IPS-NIHi7 (cell line): ENCODE data around the gene CHKA.

Experiments used
- DNase-seq: peaks from one replicate; pipeline ENCODE4 v3.0.0; 2012; ENCODE audit warnings: mixed read lengths; ENCODE audit errors: extremely low spot score

The CHKA gene

GRCh38 chr11:68047437-68048290, 73.5 kb downstream of the CHKA start:
- no peak for DNase-seq

DNA sequence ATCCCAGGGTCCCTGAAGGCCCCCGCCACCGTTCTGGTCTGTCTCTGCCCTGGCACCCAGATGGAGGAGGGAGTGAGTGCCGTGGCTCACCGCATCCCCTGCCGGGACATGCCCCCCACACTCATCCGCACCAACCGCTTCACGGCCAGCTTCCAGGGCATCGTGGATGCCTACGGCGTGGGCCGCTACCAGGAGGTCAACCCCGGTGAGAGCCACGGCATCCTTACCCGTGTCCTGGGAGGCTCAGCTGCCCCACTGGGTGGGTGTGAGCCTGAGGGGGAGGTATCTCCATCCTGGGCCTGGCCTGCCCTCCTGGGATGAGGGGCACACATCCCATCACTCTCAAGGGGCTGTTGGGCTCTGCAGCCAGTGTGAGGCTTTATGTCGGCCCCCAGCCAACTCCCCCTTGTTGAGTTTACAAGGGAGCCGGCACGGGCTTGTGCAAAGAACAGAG, 76.3 kb downstream of the CHKA start:
- DNase-seq: no peak

DNA sequence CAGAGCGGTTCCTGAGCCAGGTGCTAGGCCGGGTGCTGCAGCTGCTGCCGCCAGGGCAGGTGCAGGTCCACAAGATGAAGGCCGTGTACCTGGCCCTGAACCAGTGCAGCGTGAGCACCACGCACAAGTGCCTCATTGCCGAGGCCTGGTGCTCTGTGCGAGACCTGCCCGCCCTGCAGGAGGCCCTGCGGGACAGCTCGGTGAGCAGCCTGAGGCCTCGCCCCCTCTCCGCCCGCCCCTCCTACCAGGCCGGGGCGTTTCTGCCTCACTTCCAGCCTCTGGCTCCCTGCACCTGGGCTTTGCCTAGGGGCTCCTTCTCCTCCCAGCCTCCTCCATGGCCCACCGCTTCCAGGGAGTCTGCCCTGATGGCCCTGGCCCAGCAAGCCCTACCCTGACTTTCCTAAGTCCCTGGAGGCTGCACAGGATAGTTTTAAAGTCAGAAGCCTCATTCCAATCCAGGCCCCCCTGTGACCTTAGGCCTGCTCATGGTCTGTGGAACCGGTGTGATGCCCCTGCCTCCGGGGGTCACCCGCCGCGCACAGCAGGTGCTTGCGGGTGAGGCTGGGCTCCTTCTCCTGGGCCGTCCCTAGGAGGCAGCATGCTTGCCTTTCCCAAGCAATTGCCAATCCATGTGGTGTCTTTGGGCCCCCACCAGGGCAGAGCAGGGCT, 76.9 kb downstream of the CHKA start:
- peak; percentile 48 for DNase-seq

DNA sequence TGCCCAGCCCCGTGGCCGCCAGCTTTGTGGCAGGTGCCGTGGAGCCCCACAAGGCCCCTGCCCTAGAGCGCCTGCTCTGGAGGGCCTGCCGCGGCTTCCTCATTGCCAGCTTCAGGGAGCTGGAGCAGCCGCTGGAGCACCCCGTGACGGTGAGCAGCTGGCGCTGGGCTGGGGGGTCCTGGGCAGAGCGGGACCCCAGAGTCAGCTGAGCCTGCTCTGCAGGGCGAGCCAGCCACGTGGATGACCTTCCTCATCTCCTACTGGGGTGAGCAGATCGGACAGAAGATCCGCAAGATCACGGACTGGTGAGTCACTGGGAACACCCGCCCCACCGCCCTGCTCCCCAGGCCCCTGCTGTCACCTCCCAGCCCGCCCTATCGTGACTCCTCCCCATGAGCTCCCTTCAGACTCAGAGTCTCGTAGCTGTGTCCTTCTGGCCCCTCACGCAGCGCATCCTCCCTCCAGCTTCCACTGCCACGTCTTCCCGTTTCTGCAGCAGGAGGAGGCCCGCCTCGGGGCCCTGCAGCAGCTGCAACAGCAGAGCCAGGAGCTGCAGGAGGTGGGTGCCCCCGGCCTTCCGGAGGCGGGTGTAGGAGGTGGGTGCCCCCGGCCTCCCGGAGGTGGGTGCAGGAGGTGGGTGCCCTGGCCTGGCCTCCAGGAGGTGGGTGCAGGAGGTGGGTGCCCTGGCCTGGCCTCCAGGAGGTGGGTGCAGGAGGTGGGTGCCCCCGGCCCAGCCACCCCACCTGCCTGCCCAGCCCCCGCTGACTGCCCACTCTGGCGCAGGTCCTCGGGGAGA, 77.6 kb downstream of the CHKA start:
- peak; percentile 52 for DNase-seq

DNA sequence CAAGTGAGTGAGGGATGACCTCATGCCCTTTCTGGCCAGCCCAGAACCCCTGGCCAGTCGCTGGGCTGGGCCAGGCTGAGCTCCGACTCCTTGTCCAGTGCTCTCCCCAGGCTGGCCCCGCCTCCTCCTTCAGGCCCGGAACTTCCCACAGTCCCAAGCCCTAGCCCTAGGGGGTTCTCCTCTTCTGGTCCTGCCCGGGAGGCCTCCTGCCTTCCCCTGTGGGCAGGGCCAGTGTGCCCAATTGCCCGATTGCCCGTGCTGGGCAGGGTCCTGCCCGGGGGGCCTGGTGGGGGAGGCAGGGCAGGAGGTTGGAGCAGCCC, 78.2 kb downstream of the CHKA start:
- no peak for DNase-seq

- DNase-seq: no peak
Measured at GRCh38 chr11:68042219-68043028, 78.8 kb downstream of the CHKA start.

DNA sequence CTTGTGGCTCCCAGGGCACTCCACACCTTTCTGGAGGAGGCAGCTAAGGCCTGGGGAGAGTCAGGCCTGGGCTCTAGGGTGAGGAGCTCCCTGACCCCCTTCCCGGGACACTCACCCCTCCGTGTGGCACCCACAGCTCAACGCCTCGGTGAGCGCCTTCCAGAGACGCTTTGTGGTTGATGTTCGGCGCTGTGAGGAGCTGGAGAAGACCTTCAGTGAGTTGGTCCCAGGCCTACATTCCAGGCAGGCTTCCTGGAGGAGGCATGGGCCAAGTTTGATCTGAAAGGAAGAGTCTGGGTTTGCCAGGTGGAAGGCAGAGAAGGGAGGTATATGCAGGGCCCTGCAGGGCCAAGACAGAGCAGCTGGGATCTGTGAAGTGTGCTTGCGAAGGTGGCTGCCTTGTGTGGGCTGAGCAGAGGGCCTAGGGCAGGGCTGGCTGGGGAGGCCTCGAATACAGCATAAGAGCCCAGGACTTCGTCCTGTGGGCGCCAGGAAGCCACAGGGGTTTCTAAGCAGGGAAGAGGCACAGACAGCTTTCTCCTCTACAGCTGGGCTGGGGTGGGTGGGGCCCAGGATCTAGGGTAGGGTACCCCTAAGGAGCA, 79.5 kb downstream of the CHKA start:
- no peak for DNase-seq

GRCh38 chr11:68040957-68041591, 80.1 kb downstream of the CHKA start:
- no peak for DNase-seq

- peak; percentile 80 for DNase-seq
Measured at GRCh38 chr11:68040101-68040956, 80.9 kb downstream of the CHKA start.

GRCh38 chr11:68039526-68040086, 81.6 kb downstream of the CHKA start:
- DNase-seq: peak; percentile 24

GRCh38 chr11:68038718-68039525, 82.3 kb downstream of the CHKA start, which contains the start of gene TCIRG1:
TCIRG1 (plus strand) TSS chr11:68039025; CDS start chr11:68041272, 2,247 bp downstream.
- peak; percentile 95 for DNase-seq

DNA sequence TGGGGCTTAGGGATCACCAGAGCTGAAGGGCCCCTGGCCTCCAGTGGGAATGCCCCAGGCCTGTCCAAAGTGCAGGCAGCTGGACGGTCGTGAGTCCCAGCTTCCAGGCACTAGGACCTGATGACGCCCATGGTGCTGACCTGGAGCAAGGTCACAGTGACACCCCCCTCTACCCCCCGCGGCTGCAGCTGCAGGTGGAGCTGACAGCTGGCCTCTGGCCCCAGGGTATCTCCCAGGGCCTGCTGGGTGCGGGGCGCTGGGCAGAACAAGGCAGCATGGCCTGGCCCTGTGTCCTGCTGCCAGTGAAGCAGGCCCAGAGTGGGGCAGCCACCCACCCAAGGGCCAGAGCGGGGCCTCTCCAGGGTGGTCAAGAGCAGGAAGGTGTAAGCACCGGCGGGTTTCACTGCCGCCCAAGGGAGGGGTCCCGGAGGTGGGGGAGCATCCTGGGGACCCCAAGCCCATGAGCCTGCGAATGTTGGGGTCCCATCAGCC, 82.9 kb downstream of the CHKA start:
- peak; percentile 18 for DNase-seq

- peak; percentile 13 for DNase-seq
Measured at GRCh38 chr11:68037411-68038225, 83.6 kb downstream of the CHKA start.

- no peak for DNase-seq
Measured at GRCh38 chr11:68036717-68037239, 84.4 kb downstream of the CHKA start.

DNA sequence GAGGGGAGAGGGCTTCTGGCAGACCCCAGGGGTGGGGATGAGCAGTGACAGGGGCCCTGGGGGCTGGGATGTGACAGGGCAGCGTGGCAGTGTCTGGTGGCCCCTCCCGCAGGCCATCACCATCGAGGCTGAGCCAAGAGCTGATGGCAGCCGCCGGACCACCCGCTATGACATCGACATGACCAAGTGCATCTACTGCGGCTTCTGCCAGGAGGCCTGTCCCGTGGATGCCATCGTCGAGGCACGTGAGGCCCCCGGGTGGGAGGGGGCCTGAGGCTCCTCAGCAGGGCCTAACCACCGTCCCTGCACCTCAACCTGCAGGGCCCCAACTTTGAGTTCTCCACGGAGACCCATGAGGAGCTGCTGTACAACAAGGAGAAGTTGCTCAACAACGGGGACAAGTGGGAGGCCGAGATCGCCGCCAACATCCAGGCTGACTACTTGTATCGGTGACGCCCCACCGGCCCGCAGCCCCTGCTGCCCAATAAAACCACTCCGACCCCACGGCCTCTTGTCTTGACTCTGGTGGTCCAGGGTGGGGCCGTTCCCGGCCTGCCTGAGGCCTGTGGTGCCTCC, 85.0 kb downstream of the CHKA start:
- no peak for DNase-seq

- DNase-seq: no peak
Measured at GRCh38 chr11:68035266-68035876, 85.8 kb downstream of the CHKA start.
